Mammary epithelial cell (primary cell): ENCODE data around the gene XPNPEP3.

ENCODE experiments used
- CTCF ChIP-seq, 2 donors: IDR thresholded peaks in 1 of 2; conservative IDR thresholded peaks in 1 of 2; 2 replicates each; pipeline ENCODE4 v1.5.1; 2011 to 2012; ENCODE audit warnings: inconsistent platforms in 2 of 2, low read length in 2 of 2, mild to moderate bottlenecking in 2 of 2, control low read depth in 1 of 2, low read depth in 1 of 2; ENCODE audit not compliant: insufficient read depth in 1 of 2; ENCODE audit errors: extremely low read depth in 1 of 2
- EZH2 ChIP-seq: IDR thresholded peaks from 2 replicates; pipeline ENCODE4 v1.6.1; 2012; ENCODE audit warnings: low read length, inconsistent platforms, borderline replicate concordance

GRCh38 chr22:40877488-40877887 is 20.5 kb downstream of the XPNPEP3 start:
- TF ChIP-seq EZH2 (no peak), CTCF (conservative IDR thresholded peaks at IDR 0.05 in 1 of 2, IDR thresholded peaks at IDR 0.05 in 1 of 2; ENCODE audit: extremely low read depth in 1 of 2, insufficient read depth in 1 of 2, low read depth in 1 of 2, low read length in 2 of 2) (no peak)
